CD4-positive, alpha-beta T cell treated with Interleukin-15 for 1 hour (primary cell): ENCODE results near the gene KRT16.
A peak's percentile ranks its signal among the peaks of the same experiment; 100 is the strongest.
"Not testable (repeated sequence)": the region's sequence is repeated elsewhere in the genome, so short reads cannot be mapped to it uniquely, and the experiment has no call there.

Experiments
- DNase-seq: peaks from one replicate; pipeline ENCODE4 v3.0.0-alpha.2; 2020

Gene KRT16

DNA sequence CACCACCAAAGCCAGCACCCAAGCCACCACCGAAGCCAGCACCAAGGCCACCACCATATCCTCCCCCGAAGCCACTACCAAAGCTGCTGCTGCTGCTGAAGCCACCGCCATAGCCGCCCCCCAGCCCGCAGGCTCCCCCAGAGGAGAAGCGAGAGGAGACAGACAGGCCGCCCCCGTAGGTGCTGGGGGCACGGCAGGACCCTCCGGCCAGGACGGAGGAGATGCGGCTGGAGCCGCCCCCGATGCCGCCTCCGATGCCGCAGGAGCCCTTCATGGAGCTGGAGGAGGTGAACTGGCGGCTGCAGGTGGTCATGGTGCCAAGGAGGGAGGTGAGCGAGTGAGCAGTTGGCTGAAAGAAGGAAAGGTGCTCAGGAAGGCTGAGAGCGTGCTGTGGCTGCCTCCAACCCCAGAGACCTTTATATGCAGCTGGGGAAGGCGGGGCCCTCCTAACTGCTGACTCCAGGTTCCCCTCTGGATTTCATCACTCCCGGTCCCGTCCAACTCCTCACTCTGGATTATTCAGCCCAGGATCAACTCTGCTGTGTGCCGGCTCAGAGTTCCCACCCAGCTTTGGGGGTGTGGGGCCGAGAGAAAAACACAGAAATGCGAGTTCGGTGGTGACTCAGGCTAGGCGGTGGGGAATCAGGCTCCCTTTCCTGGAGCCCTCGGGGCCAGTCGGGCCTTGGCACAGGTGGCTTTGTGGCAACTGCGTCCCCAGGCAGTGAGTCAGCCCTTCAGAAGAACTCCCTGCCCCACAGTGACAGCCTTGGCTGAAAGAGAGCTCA, at the start of gene KRT16:
KRT16 (minus strand) TSS at position 392 of the 785 bp plus-strand sequence; CDS start at position 313, 79 bp downstream.
- not testable (repeated sequence) for DNase-seq

DNA sequence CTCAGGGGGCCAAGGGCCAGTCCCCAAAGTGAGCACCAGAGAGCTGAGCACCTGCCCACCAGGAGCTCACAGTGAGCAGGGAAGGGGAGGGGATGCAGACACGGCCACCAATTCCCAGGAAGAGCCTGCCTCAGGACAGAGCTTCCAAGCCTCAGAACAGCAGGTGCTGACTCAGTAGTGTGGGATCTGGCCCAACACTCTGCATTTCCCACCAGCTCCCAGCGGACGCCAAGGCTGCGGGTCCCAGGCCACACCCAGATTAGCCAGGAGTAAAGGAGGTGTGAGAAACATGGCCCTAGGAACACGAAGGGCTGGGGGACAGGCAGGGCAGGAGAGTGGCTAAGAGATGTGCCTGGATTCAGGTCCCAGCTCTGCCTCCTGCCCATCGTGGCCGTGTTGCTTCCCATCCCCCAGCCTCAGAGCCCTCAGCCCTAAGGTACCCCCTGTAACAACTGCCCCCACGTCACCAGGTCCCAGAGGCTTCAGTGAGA, 47.7 kb upstream of the KRT16 start:
- no peak for DNase-seq

DNA sequence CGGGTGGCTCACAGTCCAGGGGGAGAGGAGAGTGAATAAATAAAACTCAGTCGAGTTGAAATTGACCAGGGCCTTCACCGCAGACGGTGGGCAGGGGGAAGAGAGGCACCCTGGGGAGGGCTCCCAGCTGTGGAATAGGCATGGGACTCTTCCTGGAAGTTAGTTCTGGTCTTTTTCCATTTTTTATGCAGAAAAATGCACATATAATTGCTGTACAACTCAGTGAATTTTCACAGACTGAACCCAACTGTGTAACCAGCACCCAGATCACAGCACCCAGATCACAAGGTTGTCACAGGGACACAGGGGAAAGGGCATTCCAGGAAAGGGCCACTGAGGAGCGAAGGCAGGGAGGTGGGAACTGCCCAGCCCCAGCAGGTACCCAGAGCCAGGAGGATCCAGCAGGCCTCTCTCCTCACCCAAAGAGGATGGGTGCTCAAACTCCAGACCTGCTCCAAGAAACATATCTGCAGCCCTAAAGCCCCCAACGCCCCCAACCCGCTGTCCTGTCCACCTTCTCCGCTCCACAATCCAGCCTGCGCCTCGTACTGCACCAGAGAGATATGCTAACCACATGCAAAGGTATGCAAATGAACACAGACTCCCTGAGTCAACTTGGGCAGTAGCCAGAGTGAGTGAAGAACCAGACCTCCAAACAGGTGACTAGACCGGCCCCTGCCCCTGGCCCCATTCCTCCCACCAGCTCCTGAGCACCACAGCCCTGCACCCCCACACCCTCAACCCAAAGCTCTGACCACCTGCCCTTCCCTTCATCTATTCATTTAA, 47.1 kb upstream of the KRT16 start:
- DNase-seq: no peak

DNA sequence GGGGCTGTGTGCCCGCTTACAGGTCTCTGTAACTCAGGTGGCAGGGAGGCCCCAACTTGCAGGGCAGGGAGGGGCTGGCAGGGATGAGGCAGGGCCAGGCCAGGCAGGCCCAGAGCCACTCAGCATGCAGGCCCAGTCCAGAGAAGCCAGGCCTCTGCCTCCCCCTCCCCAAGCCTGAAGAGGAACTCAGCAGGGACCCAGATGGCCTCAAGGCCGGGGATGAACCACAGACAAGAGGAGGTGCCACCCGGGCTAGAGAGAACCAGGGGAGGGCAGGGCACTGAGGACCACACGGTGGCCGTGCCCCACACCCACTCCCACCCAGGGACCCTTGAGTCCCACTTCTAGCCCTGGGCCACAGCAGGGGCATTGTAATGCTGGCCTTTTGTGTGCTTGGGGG, 46.3 kb upstream of the KRT16 start:
- no peak for DNase-seq

DNA sequence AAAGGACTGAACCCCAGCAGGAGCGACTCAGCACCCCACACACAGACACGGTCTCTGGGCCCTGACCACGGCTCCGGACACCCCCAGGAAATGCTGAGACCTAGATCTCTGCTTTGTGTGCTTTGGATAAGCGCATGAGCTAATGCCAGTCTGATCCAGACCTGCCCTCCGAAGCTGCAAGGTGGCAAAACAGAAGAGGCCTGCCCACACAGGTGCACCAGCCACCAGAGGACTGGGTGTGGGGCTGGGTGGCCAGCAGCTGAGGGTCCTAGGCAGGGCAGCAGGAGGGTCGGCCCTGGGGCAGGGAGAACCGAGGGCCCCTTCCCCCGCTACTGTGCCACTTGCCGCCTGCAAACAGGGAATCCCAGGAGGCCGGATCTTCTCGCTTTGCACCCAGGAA, 45.4 kb upstream of the KRT16 start:
- no peak for DNase-seq

DNA sequence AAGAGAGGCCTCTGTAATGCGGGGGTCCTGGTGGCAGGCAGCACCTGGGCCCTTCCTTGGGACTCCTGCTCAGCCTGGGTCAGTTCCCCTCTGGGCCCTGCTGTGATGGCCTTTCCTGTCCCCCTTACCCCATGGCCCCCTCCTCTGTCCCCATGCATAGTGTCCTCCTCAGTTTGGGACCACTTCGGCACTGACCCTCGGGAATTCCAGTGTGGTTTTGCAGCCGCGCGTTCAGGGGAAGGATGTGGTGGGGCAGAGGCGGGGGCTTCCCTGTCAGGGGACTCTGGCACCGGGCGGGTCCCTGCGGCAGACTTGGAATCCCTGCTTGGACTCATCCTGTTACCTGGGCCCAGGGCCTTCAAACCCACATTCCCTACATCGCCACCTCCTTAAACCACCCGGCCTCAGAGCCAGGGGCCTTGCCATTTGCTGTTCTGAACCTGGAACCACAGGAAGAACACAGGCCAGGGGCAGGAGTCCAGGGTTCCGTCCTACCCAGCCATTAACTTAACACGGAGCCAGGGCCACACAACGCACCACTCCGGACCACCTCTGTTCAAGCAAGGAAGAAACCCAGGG, 44.7 kb upstream of the KRT16 start:
- DNase-seq: no peak

DNA sequence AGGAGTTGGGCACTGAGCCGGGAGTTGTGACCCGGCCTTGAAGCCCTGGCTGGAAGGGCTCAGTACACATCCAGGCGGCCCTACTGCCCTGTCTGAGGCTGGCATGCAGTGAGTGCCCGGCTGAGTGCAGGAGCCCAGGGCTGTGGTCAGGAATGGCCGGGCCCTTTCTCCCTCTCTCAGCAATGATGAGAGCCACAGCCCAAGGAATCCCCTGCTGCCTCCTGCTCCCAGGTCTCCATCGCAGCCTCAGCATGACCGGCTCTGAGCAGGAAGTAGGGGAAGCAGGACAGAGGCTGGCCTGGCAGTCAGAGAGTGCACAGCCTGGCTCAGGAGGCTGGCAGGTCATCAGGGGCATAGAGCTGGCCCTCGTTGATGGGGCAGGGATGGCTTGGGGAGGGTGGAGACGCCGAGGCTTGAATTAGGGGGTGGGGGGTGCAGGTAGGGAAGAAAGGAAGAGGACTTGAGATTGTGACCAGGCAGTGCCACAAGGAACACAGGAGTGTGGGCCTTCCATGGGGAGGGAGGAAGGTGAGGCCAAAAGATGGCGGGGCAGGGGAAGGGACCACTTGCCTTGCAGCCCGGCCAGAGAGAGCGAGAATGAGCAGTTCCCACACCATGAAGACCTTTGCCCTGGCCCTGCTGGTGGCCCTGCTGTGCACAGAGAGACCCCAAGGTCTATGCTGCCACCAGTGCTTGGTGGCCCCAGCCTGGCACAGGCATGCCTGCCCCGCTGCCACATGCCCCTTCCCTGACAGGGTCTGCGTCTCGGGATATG, 43.9 kb upstream of the KRT16 start:
- no peak for DNase-seq

DNA sequence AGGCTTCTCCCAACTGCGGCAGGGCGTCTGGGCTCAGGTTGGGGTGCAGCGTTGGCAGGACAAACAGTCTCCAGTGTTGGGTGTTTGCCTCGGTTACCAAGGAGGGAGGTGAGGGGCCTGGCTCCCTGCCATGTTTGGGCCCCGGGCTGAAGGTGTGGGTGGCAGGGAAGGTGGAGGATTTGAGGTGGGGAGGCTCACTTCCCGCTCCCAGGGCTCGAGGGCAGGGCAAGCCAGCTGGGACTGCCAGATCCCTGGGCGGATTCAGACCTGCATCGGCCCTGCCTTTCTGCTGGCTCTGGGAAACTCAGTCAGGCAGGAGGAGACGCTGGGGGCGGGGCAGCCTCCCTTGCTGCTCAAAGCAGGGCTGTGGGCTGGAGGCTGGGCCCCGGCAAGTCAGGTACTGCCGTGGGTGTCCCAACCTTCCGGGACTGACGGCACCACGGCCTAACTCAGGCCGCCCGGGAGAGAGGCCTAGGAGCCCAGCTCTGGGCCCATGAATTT, 43.1 kb upstream of the KRT16 start:
- DNase-seq: no peak

DNA sequence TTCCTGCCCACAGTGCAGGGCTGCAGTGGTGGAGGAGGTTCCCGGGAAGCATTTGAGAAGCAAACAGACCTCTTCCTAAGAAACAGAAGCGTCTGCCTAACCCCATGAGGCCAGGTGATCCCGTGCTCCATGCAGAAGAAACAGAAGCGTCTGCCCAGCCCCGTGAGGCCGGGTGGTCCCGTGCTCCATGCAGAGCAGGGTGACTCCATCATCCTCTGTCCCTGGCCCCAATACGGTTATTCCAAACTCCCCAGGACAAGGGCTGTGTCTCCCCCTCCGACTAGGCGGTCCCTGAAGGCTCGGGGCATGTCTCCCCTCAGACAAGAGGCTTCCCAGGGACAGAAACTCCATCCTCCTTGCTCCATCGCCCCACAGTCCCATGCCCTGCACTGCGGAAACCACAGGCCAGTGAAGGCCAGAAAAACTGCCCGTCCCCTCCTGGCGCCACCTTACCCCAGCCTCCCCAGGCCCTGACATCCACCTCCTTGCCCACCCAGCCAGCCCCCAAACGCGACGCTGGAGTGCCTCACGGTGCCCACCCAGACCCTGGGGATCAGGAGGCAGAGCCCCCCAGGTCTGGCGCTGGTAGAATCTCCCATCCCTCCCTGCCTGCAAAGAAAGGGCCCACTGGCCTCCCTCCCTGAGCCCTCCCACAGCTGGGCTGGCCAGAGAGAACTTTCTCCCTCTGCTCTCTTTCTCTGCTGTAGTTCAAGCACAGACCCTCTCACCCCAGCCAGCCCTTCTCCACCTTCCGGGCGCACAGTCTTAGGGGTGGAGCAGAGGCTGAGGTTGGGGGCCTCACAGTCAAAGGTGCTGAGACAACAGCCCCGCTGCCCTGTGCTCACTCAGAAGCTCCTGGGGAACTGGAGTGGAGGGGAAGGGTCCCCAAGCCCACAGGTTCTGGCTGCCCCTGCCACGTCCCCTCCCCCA, 42.4 kb upstream of the KRT16 start:
- no peak for DNase-seq

DNA sequence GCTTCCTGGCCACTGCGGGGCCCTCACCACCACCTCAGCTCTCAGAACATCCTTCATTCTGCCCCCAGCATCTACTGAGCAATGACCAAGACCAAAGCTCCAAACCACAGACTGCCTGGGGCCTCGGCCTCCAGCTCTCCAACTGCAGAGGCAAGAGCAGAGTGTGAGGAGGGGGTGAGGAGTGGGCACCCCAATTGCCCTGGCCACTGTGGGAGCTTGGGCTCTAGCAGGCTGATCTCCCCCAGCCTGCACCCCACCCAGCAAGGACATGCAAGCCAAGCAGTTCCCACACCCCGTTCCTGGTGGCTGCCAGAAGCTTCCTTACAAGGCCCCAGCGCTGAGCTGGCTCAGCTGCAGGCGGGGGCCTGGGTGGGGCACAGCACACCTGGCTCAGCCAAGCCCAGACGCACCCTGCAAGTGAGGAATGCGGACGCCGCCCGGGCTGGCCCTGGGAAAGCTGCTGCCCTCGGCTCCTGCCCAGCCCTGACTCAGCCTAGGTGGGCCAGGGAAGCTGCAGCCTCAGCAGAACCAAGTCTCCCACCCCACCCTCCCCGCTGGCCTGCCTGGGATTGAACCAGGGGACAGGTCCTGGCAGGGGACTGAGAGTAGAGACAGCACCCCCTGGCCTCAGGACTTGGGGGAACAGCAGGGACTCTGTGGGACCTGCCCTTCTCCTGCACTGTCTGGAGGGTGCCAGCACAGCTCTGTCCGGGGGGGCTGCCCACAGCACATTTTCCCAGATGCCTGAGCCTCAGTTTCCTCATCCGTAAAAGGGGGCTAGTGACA, 41.5 kb upstream of the KRT16 start:
- DNase-seq: no peak

DNA sequence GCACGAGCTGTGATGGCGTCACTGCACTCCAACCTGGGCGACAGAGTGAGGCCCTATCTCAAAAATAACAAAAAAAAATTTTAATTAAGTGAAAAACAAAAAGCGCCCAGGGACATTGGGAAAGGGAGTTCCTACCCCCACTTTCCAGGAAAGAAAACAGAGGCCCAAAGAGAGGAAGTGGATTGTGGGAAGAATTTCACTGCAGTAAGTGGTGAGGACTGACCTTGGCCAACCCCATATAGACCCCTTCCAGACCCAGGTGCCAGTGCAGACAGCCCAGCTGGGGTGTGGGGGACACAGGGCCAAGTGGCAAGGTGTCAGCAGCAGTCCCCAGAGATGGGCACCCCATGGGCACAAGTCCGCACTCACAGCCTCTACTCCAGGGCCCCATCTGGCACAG, 40.9 kb upstream of the KRT16 start:
- no peak for DNase-seq

DNA sequence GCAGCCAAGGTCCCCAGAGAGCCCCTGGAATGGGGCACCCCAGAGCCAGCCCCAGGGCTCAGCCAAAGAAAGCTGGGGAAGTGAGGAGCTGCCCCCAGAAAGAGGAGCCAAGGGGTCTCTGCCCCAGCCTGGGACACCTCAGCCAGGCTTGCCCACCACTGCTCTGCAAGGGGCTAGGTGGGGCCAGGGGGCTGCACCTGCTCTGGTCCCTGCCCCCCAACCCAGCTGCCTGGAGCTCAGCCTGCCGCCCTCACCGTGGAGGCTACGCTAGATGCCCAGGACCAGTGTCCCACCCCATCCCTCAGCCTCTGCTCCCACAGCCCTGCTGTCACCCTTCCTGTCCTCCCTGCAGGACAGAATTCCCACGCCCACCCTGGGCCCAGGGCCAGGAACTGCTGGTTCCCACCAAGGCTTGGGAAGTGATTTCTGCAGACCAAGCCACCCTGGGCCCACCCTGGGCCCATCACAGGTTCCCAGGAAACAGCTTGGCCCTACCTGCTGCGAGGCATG, 39.9 kb upstream of the KRT16 start:
- DNase-seq: no peak

DNA sequence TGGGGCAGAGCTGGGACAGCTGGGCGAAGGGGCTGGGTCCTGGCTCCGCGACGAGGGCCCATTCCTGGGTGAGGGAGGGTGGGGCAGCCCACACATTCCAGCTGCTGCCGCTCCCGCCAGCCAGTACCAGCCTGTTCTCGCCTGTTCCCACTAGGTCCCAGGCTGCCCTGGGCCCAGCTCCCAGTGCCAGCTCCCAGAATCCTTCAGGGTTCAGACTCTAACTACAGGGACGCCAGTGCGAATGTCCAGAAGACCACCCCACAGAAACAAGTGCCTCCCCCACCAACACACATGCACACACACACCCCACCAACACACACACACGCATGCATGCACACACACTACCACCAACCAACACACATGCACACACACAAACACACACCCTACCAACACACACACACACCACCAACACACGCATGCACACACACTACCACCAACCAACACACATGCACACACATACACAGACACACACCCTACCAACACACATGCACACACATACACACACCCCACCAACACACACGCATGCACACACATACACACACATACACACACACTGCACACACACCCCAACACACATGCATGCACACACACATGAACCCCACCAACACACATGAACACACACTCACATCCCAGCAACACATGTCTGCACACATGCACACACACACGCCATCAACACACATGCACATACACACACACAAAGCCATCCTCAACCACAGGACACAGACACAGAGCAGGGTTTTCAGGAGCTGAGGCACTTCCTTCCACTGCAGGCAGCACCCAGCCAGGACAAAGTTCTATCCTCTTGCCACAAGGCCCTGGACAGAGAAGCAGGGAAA, 39.3 kb upstream of the KRT16 start:
- DNase-seq: no peak

DNA sequence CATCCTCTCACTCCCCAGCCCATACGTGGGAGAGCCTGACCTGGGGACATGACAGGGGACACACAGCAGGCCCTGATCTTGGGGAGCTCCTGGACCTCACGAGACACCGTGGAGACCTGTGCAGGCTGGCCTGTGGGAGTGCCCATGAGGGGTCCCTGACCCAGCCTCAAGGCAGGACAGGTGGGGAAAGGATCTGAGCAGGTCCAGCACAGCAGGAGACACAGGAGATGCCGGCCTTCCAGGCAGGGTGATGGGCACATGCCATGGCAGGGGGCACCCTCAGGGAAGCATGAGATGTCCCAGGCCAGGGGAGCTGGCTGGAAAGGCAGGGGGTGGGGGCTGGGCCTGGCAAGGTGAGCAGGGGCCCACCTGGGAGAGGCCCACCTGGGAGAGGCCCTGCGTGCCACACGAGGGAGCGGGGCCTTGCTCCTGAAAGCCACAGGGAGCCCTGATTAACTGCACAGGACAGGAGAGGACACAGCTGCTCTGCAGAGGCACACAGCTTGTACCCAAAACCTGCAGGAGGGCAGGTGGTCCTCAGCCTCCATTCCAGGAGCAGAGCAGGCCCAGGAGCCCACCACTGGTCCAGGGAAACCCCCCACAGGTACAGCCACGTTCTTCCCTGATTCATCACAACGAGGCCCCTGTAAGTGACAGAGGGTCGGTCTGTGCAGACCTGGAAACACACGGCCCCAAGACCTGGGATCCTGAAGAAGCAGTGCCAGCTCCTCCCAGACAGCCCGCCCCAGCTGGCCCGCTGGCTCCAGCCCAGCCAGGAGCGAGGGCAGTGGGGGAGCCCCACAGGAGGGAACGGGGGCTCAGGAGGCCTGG, 38.4 kb upstream of the KRT16 start:
- DNase-seq: no peak

DNA sequence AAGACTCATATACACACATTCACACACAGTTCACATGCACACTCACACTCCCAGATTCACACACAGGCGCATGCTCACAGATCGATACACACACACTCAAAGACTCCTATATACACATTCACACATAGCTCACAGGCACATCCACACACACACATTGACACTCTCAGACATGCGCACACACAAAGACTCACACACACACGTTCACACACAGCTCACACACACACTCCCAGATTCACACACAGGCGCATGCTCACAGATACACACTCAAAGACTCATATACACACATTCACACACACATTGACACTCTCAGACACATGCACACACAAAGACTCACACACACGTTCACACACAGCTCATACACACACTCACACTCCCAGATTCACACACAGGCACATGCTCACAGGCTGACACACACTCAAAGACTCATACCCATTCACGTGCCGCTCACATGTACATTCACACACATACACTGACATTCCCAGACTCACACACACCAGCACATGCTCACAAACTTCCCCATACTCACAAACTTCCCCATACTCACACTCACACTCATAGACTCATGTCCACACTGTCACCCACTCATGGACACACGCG, 37.5 kb upstream of the KRT16 start:
- no peak for DNase-seq

DNA sequence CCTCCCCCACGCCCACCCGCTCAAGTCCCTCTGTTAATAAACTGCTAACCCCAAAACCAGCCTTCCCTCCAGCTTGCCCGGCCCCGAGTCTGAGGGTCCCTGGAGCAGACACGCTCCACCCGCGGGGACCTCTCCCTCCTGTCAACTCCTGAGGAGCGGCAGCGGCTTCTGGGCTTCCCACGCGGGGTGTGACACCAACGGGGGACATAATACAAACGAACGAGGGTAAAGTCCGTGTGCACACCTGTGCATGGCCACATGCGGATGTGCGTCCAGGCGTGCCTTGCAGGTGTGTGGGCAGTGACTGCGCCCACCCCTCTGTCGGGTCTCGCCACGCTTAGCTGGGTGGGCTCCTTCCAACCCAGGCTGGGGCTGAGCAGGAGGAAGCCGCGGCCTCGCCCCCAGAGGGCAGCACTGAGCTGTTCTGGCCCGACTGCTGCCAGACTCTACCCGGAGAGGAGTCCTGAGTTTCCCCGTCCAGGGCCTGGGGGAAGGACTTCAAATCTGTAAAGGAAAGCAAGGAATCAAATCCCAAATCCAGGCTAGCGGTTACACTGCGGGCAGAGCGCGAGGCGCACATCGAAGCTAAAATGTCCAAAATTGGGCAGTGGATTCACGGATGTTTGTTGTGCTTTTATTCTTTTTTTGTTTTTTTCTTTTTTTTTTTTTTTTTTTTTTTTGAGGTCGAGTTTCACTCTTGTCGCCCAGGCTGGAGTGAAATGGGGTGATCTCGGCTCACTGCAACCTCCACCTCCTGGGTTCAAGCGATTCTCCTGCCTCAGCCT, 36.0 kb upstream of the KRT16 start:
- DNase-seq: peak; percentile 80

DNA sequence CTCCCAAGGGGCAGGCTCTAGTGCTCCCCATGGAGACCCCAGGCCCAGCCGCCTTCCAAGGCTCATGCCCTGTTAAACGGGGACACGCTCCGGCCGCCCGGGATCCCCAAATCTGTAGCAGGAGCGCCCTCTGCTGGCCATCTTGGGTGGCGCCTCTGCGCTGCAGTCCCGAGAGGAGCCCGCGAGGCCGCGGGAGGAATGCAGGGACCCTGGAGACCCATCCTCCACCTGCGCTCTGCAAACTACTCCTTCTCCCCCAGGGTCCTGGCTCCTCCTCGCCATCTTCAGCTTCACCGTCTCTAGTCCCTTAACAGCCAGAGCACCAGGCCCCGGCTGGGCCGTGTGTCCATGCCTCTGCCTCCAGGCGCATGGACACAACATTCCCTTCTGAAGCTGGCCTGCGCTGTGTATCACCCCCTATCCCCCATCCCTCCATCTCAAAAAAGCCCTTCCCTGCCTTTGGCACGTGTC, 35.4 kb upstream of the KRT16 start:
- peak; percentile 82 for DNase-seq
